ENCODE measurements around the gene CUBN.
A peak's percentile ranks its signal among the peaks of the same experiment; 100 is the strongest.

Gene CUBN

GRCh38 chr10:16944402-16944801 is 185.2 kb downstream of the CUBN start:
- DNase-seq: no peak

- no peak for DNase-seq
Observed at GRCh38 chr10:16943295-16944285, 186.0 kb downstream of the CUBN start.

GRCh38 chr10:16942381-16943078 is 187.1 kb downstream of the CUBN start:
- no peak for DNase-seq

DNA sequence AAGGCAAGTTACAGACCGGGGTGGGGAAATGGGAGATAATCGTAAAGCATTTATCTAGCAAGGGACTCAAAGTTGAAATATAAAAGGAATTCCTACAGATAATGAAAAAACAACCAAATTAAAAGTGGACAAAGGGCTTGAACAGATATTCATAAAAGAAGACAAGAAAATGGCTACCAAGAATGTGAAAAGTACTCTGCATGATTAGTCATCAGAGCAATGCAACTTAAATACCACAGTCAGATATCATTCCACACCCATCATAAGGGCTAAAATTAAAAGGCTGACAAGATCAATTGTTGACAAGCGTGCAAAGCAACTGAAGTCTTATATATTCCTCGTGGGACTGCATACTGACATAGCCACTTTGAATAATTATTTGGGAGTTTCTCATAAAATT is 187.7 kb downstream of the CUBN start:
- no peak for DNase-seq

DNA sequence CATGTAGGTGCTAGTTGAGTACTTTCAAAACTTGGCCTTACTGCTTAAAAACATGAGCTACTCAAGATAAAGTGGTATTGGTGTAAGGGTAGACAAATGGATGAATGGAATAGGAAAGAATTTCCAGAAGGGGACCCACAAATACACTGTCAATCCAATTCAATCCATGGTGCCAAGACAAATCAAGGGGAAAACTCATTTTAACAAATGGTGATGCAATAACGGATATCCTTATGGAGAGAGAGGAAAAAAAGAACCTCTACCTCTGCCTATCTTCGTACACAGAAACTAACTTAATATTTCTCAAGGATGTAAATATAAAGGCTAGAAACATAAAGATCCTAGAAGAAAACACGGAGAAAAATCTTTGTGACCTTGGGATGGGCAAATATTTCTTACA is 188.5 kb downstream of the CUBN start:
- no peak for DNase-seq

- DNase-seq: no peak
Observed at GRCh38 chr10:16938952-16939351, 190.7 kb downstream of the CUBN start.

- DNase-seq: no peak
Observed at GRCh38 chr10:16934461-16934860, 195.2 kb downstream of the CUBN start.

- DNase-seq: no peak
Observed at GRCh38 chr10:16933783-16934182, 195.8 kb downstream of the CUBN start.

DNA sequence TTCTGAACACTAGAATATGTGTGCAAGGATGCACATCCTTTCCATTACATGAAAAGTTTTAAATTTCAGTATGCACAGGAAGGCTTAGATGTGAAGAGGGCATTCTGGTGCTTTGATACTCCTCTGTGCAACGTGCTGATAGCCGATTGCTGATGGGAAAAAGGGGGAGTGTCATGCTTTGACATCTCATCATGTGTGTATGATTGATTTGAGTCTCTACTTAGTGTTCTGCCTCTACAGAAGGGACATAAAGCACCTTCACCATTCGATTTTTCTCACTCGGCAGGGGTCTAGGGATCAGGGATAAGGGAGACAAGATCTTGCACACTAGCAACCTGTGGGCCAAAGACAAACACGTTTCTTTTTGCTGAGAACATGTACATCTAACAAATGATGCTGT is 197.7 kb downstream of the CUBN start:
- DNase-seq: no peak

GRCh38 chr10:16930540-16930939 is 199.1 kb downstream of the CUBN start:
- no peak for DNase-seq

DNA sequence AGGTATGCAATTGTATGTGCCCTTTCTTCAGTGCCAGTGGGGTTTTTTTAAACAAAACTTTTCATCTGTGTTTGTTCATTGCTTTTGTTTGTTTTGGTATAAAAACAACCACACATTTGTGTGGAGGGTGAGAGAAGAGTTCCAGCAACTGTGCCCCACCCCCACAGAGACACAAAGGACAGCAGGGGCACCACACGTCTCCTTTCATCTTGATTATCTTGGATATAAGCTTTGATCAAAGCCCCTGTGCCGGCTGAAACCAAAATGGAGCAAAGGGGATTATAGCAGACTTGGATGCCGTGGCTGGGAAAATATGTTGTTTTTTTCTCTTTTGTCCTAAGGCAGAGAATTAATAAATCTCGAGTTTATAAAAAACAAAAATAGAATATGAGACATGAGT is 200.5 kb downstream of the CUBN start:
- DNase-seq: no peak

- DNase-seq: no peak
Observed at GRCh38 chr10:16927546-16927945, 202.1 kb downstream of the CUBN start.

DNA sequence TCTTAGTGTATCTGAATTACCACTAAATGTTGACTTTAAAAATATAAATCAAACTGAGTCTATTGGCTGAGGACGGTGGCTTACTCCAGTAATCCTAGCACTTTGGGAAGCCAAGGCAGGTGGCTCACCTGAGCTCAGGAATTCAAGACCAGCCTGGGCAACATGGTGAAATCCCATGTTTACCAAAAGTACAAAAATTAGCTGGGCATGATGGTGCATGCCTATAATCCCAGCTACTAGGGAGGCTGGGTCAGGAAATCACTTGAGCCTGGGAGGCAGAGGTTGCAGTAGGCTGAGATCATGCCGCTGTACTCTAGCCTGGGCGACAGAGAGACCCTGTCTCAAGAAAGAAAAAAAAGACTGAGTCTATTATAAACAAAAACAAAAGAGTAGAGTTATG is 205.9 kb downstream of the CUBN start:
- DNase-seq: no peak

DNA sequence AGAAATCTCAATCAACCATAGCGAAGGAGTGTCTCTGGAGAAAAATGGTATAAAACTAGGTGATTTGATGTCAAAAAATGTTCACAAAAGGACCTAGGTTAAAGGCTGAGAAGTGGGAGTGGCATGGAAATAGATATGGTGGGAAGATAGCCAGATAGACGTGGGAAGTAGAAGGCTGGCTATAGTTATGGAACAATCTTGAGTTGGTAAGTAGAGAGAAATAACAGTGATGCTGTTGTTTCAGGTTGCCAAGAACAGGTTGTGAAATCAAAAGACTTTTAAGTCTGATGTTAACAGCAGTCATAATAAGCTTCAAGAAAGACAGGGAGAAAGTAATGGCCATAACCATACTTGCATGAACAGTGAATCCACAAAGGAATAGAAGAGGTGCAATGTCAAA is 206.3 kb downstream of the CUBN start:
- no peak for DNase-seq

GRCh38 chr10:16919121-16919982 is 210.3 kb downstream of the CUBN start:
- no peak for DNase-seq

- DNase-seq: no peak
Observed at GRCh38 chr10:16916496-16916895, 213.1 kb downstream of the CUBN start.

GRCh38 chr10:16915300-16915699 is 214.3 kb downstream of the CUBN start:
- DNase-seq: no peak

DNA sequence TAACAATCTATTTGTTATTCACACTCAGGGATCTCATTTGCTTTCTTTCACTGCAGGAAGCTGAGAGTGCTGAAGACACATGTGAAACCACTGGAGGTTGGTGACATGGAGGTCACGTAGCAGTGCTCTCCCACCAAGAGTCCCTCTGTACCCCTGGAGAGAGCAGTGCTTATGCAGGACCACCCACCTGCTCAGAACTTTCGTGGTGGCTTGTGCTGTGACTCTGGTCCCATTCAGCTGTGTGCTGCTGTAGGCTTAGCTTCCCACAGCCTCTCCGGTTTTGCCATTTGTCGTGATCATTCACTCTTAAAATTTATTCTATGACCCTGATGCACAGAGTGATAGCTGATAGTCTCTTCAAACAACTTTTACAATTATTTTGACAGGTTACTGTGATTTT is 216.3 kb downstream of the CUBN start:
- no peak for DNase-seq

DNA sequence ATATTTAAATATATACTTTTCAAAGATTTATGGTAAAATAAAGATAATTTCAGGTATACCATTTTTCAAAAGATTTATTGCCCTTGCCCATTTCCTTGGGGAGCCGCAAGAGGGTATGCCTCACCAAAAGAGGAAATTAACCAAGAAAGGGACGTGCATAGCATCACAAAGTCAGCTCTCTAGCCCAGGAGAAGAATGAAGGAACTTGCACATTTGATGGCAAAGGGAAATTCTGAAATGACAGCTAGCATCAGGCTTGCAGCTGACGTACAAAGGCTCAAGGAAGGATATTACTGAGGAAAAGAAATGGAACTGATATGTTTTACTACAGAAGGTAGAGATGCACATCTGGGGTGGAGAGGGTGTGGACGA is 218.8 kb downstream of the CUBN start:
- DNase-seq: peak; percentile 30

DNA sequence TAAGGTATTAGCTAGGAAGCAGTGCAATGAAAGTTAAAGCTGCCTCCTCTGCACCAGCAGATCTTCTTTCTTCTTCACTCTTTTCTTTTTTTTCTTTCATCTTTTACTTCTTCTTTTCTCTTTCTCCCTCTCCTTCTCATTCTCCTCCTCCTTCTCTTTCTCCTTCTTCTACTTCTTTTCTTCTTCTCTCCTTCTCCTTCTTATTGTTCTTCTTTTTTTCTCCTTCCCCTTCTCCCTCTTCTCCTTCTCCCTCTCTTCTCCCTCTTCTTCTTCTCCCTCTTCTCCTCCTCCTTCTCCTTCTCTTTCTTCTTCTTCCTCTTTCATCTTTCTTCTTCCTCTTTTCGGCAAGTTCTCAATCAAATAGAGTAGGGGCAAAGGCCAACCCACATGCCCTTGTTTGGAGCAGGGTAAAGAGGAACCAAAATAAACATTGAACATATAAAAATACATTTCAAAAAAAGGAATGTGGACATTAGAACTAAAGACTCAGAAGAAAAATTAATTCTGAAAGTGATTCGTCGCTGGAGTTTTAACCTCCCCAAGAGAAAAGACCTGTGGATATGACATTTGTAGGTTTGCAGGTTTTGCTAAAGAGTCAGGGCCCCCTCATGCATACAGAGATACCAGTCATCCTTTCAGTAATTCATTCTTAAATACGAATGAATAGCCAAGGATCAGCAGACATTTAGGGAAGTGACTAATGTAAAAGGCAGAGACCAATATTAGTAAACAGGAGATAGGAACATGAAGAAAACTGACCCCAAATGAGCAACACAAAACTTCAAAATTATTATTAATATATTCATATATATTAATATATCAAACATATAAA is 219.4 kb downstream of the CUBN start:
- no peak for DNase-seq

GRCh38 chr10:16909271-16909767 is 220.3 kb downstream of the CUBN start:
- DNase-seq: no peak

DNA sequence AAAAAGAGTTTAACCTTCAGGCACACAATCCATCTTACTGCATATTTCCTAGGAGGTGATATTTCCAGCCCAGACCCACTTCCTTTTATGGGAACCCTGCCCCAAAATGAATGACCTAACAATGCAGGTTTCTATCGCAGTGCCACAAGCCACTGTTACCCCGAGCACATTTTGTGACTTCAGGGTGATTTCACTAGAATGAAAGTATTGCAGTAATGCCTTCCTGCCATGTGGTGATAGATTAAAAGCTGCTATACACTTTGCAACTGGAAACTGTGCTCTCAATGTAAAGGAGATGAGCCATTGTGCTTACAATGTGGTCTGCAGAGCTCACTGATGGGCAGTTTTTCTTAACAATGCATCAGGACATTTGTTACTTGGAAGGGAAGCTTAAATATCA is 221.9 kb downstream of the CUBN start:
- DNase-seq: no peak
